ENCODE results near the gene ESYT1.
A peak's percentile ranks its signal among the peaks of the same experiment; 100 is the strongest.

Gene ESYT1

DNA sequence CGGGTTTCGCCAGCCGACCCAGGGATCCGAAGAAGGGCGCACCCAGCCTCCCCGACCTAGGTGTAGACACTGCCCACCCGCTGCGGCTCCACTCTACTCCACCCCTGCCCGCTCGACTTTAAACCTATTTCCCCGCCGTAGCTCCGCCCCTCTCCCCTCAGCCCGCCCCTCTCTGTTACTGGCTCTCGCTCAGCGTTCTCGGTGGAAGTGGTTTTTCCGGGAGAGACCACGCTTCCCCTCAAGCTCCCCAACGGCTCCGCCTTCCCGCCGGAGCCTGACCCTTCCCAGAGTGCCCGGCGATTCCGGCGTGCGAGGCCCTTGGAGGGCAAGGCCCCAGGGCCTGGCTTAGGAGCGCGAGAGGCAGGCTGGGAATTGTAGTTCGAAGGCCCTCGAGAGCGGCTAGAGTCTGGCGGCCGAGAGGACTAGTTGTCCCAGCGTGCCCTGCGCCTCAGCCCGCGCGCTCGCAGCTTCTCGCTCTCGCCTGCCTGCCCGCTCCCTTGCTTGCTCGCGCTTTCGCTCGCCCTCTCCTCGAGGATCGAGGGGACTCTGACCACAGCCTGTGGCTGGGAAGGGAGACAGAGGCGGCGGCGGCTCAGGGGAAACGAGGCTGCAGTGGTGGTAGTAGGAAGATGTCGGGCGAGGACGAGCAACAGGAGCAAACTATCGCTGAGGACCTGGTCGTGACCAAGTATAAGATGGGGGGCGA lies 23.8 kb upstream of the ESYT1 start, which contains the start of gene PA2G4:
PA2G4 (plus strand) TSS at position 451 of the 706 bp plus-strand sequence; CDS start at position 630, 179 bp downstream.
- TF ChIP-seq, protein P1, sequence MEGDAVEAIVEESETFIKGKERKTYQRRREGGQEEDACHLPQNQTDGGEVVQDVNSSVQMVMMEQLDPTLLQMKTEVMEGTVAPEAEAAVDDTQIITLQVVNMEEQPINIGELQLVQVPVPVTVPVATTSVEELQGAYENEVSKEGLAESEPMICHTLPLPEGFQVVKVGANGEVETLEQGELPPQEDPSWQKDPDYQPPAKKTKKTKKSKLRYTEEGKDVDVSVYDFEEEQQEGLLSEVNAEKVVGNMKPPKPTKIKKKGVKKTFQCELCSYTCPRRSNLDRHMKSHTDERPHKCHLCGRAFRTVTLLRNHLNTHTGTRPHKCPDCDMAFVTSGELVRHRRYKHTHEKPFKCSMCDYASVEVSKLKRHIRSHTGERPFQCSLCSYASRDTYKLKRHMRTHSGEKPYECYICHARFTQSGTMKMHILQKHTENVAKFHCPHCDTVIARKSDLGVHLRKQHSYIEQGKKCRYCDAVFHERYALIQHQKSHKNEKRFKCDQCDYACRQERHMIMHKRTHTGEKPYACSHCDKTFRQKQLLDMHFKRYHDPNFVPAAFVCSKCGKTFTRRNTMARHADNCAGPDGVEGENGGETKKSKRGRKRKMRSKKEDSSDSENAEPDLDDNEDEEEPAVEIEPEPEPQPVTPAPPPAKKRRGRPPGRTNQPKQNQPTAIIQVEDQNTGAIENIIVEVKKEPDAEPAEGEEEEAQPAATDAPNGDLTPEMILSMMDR (conservative IDR thresholded peaks at IDR 0.05): no peak
- peak within 1 kb of the TSS; percentile 95 for H3K27ac ChIP-seq

DNA sequence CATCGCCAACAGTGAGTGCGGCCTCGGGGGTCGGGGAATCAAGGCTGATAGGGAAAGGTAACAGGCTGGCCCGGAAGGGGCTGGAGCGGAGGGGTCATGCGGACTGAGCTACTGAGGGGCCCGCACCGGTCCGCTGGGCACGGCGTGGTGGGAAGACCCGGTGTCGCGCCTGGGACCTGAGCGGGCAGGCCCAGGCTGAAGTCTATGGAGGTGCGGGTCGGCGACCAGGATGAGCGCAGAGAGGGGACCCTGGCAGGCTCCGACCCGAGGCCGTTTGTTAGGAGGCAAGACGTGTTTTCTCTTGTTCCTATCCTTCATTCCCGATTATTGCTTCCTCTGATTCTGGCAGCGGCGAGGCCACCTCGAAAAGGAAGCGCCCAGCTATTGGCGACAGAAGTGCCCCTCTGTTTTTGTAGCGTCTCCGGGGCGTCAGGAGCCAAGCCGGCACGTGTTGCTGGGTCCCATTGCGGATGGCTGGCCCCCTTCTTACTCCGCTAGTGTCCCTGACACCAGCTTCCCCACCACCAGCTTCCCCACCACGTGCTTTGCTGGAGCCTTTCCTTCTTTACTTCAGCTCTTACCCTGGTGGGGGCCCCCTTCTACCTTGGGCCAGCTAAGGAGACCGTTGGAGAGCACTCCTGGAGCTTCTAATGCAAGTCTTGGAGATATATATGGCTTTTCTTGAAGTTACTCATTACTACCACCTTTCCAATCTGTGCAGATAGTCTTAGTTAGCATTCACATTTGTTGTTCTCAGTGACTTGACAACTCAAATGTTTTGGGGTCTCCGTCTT lies 23.1 kb upstream of the ESYT1 start:
- peak overlapping the region; percentile 95 for H3K27ac ChIP-seq
- TF ChIP-seq, protein P1 (conservative IDR thresholded peaks at IDR 0.05): no peak

DNA sequence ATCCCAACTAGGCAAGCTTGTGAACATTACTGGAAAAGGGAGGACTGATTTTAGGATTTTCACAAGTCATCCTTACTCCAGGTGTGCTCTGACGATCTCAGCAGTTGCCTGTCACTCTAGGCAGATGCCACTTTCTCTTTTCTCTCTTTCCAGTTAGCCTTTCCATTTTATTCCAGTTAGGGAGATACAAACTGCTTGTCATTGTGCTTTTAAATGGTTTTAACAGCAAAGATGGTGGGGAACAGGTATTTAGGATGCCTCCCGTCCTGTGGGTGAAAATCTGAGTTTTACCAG lies 22.5 kb upstream of the ESYT1 start:
- peak overlapping the region; percentile 95 for H3K27ac ChIP-seq
- TF ChIP-seq, protein P1 (conservative IDR thresholded peaks at IDR 0.05): no peak

DNA sequence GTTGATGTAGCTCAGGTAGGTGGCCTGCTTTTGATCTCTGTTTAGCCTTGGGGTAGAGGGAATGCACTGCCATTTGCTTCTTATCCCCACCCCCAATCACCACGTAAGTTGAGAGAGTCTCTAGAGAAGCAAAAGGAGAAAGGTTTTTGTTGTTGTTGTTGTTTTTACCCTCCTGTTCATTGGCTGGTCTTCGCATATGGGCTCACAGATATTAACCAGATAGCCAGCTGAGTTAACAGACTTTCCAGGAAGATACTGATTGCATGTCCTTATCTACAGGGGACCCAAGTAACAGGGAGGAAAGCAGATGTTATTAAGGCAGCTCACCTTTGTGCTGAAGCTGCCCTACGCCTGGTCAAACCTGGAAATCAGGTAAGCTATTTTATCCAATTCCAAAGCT lies 20.8 kb upstream of the ESYT1 start:
- H3K27ac ChIP-seq: peak overlapping the region; percentile 95; the same call in 1 of the 2 replicates
- TF ChIP-seq, protein P1 (conservative IDR thresholded peaks at IDR 0.05): no peak

DNA sequence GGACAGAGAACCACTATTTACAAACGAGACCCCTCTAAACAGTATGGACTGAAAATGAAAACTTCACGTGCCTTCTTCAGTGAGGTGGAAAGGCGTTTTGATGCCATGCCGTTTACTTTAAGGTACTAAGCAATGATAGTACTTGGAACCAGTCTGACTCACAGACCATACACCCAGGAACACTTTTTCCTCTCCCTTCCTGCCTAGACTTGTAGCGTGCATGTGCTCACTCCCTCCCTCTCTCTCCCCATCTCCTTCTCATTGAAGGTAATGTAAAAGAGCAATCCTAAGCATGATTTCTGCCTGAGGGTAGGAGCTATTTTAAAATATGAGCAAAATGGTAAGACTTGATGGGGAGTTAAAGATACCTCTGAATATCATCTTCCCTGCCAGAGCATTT lies 17.5 kb upstream of the ESYT1 start:
- TF ChIP-seq, protein P1 (conservative IDR thresholded peaks at IDR 0.05): no peak

DNA sequence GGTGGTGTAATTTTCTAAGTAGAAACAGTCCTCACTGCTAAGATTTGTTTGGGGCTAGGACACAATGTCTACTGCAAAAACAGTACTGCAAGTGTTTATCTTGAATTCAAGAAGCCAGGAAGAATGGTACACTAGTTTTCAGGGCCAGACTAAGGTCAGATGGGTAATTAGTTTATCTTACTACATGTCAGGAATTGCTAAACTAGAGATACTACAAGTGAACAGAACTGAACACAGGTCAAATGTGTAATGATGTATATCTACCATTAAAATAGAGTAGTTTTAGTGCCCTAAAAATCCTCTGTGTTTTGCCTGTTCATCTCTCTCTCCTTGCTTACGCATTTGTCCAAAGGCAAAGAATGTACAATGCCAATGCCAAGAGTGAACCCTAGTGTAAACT lies 14.0 kb upstream of the ESYT1 start:
- TF ChIP-seq, protein P1 (conservative IDR thresholded peaks at IDR 0.05): no peak
- H3K27ac ChIP-seq: no peak overlapping the region; the same call in 1 of the 2 replicates

More for the DNA sequence above, 17.5 kb upstream of the ESYT1 start:
- no peak overlapping the region for H3K27ac ChIP-seq

DNA sequence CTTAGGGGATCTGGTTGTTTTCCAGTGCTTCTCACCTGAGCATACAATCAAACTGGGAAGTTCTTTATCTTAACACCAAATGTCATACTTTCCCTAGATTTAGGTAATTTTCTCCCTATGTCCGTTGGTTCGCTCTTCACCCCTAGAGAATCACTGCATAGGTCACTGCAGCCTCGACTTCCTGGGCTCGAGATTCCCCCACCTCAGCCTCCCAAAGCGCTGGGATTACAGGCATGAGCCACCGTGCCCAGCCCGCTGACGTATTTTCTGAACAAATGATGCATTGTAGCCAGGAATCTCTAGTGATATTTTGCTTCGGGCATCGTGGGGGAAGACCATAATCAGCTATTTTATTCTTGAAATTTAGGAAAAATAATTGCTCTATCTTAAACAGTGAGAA lies 12.7 kb upstream of the ESYT1 start:
- peak overlapping the region; percentile 98 for H3K27ac ChIP-seq
- TF ChIP-seq, protein P1 (conservative IDR thresholded peaks at IDR 0.05): no peak

All from VCaP (cell line).